SJCRH30 (cell line): Measurements from ENCODE around the gene GNB5. TPM values are rescaled to one million over a fixed set of nuclear protein-coding genes. Genes with fewer than 3 reads are reported as not detected.
"Not testable (repeated sequence)": the region's sequence is repeated elsewhere in the genome, so short reads cannot be mapped to it uniquely, and the experiment has no call there.

Experiments
- DNase-seq, 2 experiments: peaks; one replicate each; pipeline ENCODE4 v3.0.0-alpha.2; 2015 to 2020
- H3K27ac ChIP-seq: fragments of 250-450 bp; sonication (Bioruptor Pico); 2 replicates; pipeline ENCODE4 v1.5.1; 2020; ENCODE audit warnings: mild to moderate bottlenecking, moderate library complexity
- H3K27me3 ChIP-seq: fragments of 250-450 bp; sonication (Bioruptor Pico); 2 replicates; pipeline ENCODE4 v1.5.1; 2020; ENCODE audit warnings: mild to moderate bottlenecking, moderate library complexity
- H3K36me3 ChIP-seq: fragments of 250-450 bp; sonication (Bioruptor Pico); 2 replicates; pipeline ENCODE4 v1.5.1; 2020; ENCODE audit warnings: mild to moderate bottlenecking, moderate library complexity
- H3K4me1 ChIP-seq: fragments of 250-450 bp; sonication (Bioruptor Pico); 2 replicates; pipeline ENCODE4 v1.5.1; 2020; ENCODE audit warnings: mild to moderate bottlenecking, moderate library complexity
- H3K4me3 ChIP-seq: fragments of 250-450 bp; sonication (Bioruptor Pico); 2 replicates; pipeline ENCODE4 v1.5.1; 2020; ENCODE audit warnings: mild to moderate bottlenecking, moderate library complexity
- H3K9me3 ChIP-seq: fragments of 250-450 bp; sonication (Bioruptor Pico); replicated peaks from 2 replicates; pipeline ENCODE4 v1.5.1; 2020; ENCODE audit warnings: mild to moderate bottlenecking, moderate library complexity
- total RNA-seq: library from RNA; depleted of rRNA; stranded (reverse); fragments of >200 nt; shearing (Covaris generic); gene quantifications from 2 replicates; pipeline ENCODE4 v1.2.3, GENCODE V29; 2014

The GNB5 gene
- total RNA-seq, 1 experiment from 2014 or later: 38.9 TPM

DNA sequence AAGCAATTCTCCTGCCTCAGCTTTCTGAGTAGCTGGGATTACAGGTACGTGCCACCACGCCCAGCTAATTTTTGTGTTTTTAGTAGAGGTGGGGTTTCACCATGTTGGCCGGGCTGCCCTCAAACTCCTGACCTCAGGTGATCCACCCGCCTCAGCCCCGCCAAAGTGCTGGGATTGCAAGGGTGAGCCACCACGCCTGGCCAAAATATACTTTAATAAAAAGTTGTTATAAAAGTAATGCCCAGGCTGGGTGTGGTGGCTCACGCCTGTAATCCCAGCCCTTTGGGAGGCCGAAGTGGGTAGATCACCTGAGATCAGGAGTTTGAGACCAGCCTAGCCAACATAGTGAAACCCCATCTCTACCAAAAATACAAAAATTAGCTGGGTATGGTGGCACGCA lies 94.7 kb downstream of the GNB5 start:
- not testable (repeated sequence) for H3K36me3 ChIP-seq, H3K4me3 ChIP-seq, H3K9me3 ChIP-seq, H3K27me3 ChIP-seq, H3K27ac ChIP-seq, DNase-seq
- H3K4me1 ChIP-seq: peaks cover 31% of the 10 kb centered on the region

DNA sequence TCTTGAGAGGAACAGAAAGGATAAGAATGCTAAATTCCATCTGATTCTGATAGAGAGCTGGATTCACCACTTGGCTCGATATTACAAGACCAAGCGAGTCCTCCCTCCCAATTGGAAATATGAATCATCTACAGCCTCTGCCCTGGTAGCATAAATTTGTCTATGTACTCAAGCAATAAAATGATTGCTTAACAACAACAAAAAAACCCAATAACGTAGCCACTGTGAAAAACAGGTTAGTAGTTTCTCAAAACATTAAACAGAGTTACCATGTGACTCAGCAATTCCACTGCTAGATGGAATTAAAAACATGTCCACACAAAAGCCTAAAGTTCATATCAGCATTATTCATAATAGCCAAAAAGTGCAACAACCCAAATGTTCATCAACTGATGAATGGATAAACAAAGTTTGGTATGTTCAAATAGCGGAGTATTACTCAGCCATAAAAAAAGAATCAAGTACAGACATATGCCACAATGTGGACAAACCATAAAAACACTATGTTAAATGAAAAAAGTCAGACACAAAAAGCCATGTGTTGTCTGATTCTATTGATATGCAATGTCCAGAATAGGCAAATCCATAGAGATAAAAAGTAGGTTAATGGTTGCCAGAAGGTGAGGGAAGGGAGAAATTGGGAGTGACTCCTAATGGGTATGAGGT lies 95.5 kb downstream of the GNB5 start:
- Histone ChIP-seq H3K4me3 (no peak overlapping the region), H3K27me3 (no peaks in the 10 kb centered on the region), H3K4me1 (peaks cover 31% of the 10 kb centered on the region), H3K36me3 (no peaks in the 10 kb centered on the region), H3K9me3 (0 out of 2 replicates have a peak, but pooled peaks cover under 1% of the 10 kb centered on the region), H3K27ac (no peak overlapping the region)
- DNase-seq: no peak

DNA sequence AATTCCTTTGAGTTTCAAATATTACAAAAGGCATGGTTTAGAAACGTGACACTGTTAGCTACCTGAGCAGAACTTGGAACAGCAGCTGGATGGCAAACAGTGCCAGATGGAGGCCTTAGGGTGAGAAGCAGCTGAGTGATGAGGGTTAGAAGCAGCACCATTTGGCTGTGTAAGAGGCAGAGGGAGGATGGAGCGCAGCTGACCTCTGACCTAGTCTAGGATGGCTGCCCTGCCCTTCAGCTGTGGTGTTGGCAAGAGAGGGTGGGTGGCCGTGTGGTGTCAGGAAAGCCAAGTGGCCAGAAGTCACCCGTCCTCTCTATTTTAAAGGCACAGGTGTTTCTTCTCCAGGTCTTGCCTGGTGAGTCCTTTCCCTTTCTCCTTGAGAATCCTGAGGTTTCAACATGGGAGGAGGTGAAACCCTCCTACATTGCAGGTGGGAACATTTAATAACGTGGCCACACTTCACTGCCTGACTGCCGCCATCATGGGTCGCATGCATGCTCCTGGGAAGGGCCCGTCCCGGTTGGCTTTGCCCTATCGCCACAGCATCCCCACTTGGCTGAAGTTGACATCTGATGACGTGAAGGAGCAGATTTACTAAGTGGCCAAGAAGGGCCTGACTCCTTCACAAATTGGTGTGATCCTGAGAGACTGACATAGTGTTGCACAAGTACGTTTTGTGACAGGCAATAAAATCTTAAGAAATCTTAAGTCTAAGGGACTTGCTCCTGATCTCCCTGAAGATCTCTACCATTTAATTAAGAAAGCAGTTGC lies 96.2 kb downstream of the GNB5 start:
- Histone ChIP-seq H3K9me3 (peaks cover 7% of the 10 kb centered on the region; the same call in 1 of the 2 replicates), H3K4me1 (peaks cover 31% of the 10 kb centered on the region), H3K4me3 (no peak overlapping the region), H3K27ac (no peak overlapping the region), H3K36me3 (no peaks in the 10 kb centered on the region), H3K27me3 (no peaks in the 10 kb centered on the region)
- DNase-seq: no peak

DNA sequence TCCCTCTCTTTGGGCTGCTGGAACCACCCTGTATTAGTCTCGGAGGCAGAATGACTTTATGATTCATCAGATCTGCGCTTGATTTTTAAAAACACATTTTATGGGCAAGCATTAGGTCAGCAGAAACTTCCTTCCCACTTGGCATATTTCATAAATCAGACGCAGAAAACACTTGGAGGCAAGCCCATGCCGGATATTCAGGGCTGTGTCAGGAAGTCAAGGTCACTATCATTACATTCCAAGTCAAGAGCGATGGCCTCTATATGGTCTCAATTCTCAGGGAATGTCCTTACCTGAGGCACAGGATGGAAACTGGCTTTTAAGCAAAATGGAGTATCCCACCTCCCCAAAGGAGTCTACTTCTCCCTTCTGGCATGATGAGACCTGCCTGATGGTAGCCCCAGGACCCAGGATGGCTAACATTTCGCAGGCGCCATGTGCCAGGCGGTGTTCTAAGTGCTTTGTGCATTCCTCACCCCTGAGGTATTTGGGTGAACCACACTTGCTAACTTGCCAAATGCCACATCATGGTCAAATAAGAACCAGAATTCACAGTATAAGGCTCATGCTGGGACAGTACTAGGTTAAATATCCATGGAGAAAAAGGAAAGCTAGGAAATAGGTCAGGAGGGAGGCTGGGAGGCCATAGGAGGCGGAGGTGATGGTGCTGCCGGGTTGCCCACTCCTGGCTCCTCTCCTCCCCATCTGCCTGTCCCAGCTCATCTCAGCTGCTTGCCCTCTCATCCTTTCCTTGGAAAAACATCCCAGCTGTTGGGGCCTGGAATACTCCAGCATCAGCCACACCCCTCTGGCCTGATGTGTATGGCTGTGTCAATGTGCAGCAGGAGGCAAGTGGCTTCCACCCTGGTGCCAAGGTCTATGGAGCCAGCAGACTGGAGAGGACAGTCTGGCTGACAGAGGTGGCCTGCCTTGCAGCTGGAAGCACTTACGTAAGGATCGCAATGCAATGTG lies 97.4 kb downstream of the GNB5 start:
- Histone ChIP-seq H3K4me3 (no peak overlapping the region), H3K9me3 (peaks cover 7% of the 10 kb centered on the region; the same call in 1 of the 2 replicates), H3K27me3 (no peaks in the 10 kb centered on the region), H3K36me3 (no peaks in the 10 kb centered on the region), H3K27ac (peak overlapping the region; percentile 40), H3K4me1 (peaks cover 31% of the 10 kb centered on the region)
- DNase-seq: peak; percentile 62 to 71

DNA sequence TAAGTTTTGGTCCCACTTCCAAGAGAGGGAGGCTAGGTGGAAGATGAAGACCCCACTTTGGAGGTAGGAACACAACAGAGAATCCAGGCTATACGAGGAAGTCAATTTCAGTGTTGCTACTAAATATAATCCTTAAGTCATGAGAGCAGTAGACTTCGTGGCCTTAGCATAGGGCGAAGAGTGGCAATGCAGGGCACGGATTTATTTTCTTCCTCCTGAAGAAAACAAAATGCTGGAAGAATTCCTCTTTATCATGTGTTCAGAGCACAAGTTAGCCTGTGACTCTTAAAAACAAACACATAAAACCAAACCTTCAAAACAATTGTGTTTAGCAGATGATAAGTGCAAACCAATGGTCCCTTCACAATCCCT lies 98.0 kb downstream of the GNB5 start:
- peaks cover 31% of the 10 kb centered on the region for H3K4me1 ChIP-seq
- H3K36me3 ChIP-seq: no peaks in the 10 kb centered on the region
- no peaks in the 10 kb centered on the region for H3K27me3 ChIP-seq
- H3K9me3 ChIP-seq: peaks cover 7% of the 10 kb centered on the region; the same call in 1 of the 2 replicates
- H3K27ac ChIP-seq: peak overlapping the region; percentile 40
- DNase-seq: no peak
- H3K4me3 ChIP-seq: no peak overlapping the region

DNA sequence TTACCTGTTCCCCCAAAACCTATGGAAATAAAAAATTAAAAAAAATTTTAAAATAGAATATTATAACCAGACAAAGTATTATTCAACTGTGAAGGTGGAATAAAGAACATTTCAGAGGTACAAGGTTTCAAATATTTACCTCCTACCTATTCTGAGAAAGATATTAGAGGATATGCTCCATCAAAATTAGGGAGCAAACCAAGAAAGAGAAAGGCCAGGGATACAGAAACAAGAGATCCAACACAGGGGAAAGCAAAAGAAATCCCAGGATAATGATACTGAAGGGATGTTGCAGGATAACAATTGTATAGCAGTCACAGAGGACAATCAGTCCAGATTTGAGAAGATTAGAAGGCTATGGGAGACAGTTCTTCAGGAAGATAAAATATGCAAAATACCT lies 101.0 kb downstream of the GNB5 start:
- Histone ChIP-seq H3K27ac (no peak overlapping the region), H3K27me3 (no peaks in the 10 kb centered on the region), H3K9me3 (peaks cover 20% of the 10 kb centered on the region), H3K36me3 (no peaks in the 10 kb centered on the region), H3K4me1 (peaks cover 19% of the 10 kb centered on the region), H3K4me3 (no peak overlapping the region)
- DNase-seq: no peak

DNA sequence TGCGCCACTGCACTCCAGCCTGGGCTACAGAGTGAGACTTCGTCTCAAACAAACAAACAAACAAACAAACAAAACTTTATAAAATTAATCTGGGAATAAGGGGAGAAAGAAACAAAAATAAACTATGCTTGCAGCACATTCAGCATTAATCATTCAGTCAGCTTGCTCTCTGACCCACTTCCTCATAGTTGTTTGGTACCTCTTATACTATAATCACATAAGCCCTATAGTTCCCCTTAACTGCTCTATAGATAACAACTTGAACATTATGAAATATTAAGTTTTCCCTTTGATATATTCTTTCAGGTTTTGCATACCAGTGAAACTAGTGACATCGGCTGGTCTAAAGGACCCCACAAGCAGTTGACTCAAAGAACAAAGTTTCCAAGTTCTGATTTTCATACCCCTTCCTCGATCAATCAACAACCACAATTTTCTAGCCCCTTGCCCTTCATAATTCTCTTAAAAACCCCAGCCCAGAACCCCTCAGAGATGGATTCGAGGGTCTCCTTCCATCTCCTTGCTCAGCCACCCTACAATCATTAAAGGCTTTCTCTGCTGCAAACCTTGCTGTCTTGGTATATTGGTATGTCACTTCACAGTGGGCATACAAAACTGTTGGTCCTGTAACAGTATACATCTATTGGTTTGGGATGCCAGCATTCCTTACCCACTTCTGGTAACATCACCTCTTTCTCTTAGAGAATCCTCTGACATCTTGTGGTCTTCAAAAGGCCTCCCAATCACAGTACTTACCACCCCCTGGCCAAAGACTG lies 105.0 kb downstream of the GNB5 start:
- Histone ChIP-seq H3K27me3 (no peaks in the 10 kb centered on the region), H3K4me3 (no peak overlapping the region), H3K27ac (no peak overlapping the region), H3K36me3 (no peaks in the 10 kb centered on the region), H3K9me3 (peaks cover 20% of the 10 kb centered on the region), H3K4me1 (peaks cover 4% of the 10 kb centered on the region; the same call in 1 of the 2 replicates)
- DNase-seq: no peak

DNA sequence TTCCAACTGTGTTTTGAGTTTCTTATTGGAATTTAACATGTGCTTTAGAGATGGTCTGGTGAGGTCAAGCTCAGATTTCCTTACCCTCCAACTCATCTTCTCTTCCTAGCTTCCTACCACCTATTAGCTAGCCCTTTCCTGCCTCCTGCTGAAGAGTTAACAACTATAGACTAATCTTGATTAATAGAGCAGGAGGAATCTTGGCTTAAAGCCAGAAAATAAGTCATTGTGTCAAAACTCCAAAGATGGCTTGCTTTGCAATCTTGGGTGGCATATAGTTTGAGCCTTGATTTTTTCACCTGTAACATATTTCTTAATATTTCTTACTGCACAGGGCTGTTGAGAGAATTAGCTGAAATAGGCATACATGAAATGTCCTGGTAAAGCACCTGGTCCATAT lies 105.9 kb downstream of the GNB5 start:
- Histone ChIP-seq H3K27me3 (no peaks in the 10 kb centered on the region), H3K4me3 (no peak overlapping the region), H3K27ac (no peak overlapping the region), H3K4me1 (peaks cover 4% of the 10 kb centered on the region; the same call in 1 of the 2 replicates), H3K36me3 (no peaks in the 10 kb centered on the region), H3K9me3 (peaks cover 15% of the 10 kb centered on the region)
- no peak for DNase-seq

DNA sequence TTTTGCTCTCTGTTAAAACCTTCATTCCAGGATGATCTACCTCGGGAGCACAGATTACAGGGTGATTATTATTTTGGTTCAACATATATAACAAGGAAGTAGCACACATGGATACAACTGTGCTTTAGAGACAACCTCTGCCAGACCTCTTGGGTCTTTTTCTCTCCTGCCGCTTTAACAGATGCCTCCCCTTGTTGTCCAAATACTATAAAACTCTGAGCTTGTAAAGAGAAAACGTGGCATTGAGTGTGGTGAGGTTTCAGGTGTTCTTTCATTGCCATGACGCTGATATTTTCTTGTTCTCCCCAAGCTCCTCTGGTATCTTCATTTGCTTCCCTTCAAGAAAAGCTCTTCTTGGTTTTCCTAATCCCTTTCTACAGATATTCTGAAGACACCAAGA lies 107.6 kb downstream of the GNB5 start:
- DNase-seq: no peak
- Histone ChIP-seq H3K27me3 (no peaks in the 10 kb centered on the region), H3K27ac (no peak overlapping the region), H3K36me3 (no peaks in the 10 kb centered on the region), H3K4me3 (no peak overlapping the region), H3K4me1 (peaks cover 4% of the 10 kb centered on the region; the same call in 1 of the 2 replicates), H3K9me3 (peaks cover 14% of the 10 kb centered on the region)

DNA sequence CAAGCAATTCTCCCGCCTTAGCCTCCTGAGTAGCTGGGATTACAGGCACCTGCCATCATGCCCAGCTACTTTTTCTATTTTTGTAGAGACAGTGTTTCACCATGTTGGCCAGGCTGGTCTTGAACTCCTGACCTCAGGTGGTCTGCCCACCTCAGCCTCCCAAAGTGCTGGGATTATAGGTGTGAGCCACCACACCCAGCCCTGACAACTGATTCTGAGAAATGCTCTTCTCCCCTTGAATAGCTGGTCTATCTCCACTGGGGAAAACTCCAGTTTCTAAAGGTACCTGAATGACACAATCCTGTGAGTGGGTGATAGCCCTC lies 108.2 kb downstream of the GNB5 start:
- not testable (repeated sequence) for DNase-seq

DNA sequence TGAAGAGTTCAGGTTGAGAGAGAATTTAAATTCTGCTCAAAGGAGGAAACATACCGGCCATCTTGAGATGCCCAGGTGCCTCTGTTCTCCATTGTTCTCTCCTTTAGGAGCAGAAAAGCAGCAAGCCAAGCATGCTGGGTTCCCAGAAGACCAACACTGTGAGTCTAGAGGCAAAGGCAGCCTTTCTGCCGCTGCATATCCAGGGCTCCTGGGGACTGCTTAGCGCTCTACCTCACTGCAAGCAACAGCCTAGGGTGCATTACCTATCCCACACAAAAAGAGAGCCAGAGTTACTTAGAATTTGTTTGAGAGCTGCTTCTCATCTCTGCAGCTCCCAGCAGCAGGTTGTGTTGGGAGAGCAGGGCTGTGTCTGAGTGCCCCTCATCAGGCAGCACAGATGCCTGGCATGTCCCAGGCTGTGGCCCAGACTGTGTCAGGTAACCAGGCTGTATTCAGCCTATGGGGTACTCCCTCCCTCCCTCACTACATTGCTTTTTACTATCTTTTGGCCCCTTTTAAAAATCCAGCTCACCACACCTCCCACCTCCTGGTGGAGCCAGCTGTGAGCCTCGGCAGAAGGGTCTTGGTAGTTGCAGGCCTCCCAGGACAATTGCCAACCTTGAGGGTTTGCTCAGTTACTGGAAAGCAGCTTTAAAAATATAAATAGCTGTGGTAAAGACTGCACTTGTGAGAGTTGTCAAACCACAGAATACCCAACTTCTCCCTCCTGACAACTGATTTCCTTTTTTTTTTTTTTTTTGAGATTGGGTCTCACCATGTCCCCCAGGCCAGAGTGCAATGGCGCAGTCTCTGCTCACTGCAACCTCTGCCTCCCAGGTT lies 108.8 kb downstream of the GNB5 start:
- Histone ChIP-seq H3K36me3 (no peaks in the 10 kb centered on the region), H3K4me1 (peaks cover 4% of the 10 kb centered on the region; the same call in 1 of the 2 replicates), H3K27me3 (no peaks in the 10 kb centered on the region), H3K4me3 (no peak overlapping the region), H3K27ac (no peak overlapping the region), H3K9me3 (peaks cover 14% of the 10 kb centered on the region)
- DNase-seq: peak; percentile 40 to 56

More for the DNA sequence above, 108.2 kb downstream of the GNB5 start:
- not testable (repeated sequence) for H3K36me3 ChIP-seq, H3K27me3 ChIP-seq, H3K4me1 ChIP-seq, H3K27ac ChIP-seq, H3K4me3 ChIP-seq
- peaks cover 14% of the 10 kb centered on the region for H3K9me3 ChIP-seq

DNA sequence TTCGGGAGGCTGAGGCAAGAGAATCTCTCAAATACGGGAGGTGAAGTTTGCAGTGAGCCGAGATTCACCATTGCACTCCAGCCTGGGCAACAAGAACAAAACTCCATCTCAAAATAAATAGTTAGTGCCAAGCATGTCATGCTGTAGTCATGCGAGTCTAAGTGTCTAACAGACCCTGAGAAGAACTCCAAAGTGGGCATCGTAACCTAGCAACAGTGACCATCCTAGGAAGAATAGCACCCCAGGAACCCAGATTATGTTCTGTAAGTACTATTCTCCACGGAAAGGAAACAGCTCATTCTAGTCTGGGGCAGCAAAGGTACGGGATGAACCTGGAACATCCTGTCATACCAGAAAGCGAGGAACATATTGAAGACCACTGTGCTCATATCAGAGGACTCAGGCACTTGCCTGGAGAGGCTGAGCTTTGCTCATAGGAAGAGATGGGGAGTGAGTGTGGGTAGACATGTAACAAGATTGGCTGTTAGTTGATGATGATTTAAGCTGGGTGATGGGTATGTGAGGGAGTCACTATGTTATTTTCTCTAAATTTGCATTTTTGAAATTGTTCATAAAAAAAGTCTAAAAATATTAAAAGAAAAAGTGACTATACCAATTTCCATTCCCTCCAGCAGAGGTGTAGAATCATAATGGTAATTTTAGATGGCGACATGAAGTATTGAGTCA lies 110.3 kb downstream of the GNB5 start:
- Histone ChIP-seq H3K4me1 (peaks cover 4% of the 10 kb centered on the region; the same call in 1 of the 2 replicates), H3K27me3 (no peaks in the 10 kb centered on the region), H3K36me3 (no peaks in the 10 kb centered on the region), H3K4me3 (no peak overlapping the region), H3K27ac (no peak overlapping the region), H3K9me3 (0 out of 2 replicates have a peak, but pooled peaks cover under 1% of the 10 kb centered on the region)
- DNase-seq: no peak

DNA sequence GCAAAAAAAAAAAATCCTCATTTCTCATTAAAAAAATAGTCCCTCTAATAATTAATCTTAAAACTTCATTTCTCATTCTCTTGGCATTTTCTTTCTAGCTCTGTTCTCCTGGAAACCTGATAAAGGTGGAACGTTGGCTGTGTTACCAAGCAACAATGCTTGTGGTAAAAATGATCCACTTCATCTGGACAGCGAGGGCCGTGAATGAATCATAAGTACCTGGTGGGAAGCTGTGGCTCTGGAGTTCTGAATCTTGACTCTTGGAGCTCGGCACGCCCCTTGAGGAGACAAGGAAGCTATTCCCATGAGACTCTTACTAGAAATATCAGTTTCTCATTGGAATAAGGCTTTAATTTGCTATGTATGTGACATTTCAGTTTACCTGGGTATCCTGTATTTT lies 111.2 kb downstream of the GNB5 start:
- Histone ChIP-seq H3K4me1 (peaks cover 4% of the 10 kb centered on the region; the same call in 1 of the 2 replicates), H3K27me3 (no peaks in the 10 kb centered on the region)
- no peak for DNase-seq

More for the DNA sequence above, 111.2 kb downstream of the GNB5 start:
- Histone ChIP-seq H3K36me3 (no peaks in the 10 kb centered on the region), H3K27ac (no peak overlapping the region), H3K9me3 (no peaks in the 10 kb centered on the region), H3K4me3 (no peak overlapping the region)
